ENCODE results near the gene AMMECR1L. TPM values are rescaled to one million over a fixed set of nuclear protein-coding genes. Genes with fewer than 3 reads are reported as not detected.

Gene AMMECR1L
- total RNA-seq, 1 experiment from 2014 or later: 31.1 TPM

- H3K27ac Mint-ChIP-seq (ENCODE audit: low read depth, unreplicated experiment): peak overlapping the region; percentile 84
- H3K4me1 Mint-ChIP-seq (ENCODE audit: insufficient read depth, unreplicated experiment): peaks cover 12% of the 10 kb centered on the region
- intact Hi-C loops (cut with micrococcal nuclease): no loop called here
- DNase-seq (ENCODE audit: unreplicated experiment): no peak
- no peak for TF ChIP-seq CTCF (IDR thresholded peaks at IDR 0.05; ENCODE audit: unreplicated experiment)
- ChIA-PET CTCF (interaction anchor here (0.6 to 1.1 kb wide), 2 partner anchors 10 to 15 kb away, joined by 3 to 4 read pairs; no protein-coding TSS in a partner anchor), POLR2A (interaction anchor here (0.7 kb wide), 1 partner anchor 225 kb away, joined by 4 read pairs; no protein-coding TSS in a partner anchor)
- H3K36me3 Mint-ChIP-seq (ENCODE audit: insufficient read depth, unreplicated experiment): peaks cover 68% of the 10 kb centered on the region
- no peaks in the 10 kb centered on the region for H3K9me3 Mint-ChIP-seq (ENCODE audit: unreplicated experiment)
- BruUV-seq (replicated peaks): no TSS peak
- H3K4me3 Mint-ChIP-seq (ENCODE audit: unreplicated experiment): no peak overlapping the region
- no peaks in the 10 kb centered on the region for H3K27me3 Mint-ChIP-seq (ENCODE audit: insufficient read depth, unreplicated experiment)
Measured at GRCh38 chr2:127874378-127875269, 11.1 kb downstream of the AMMECR1L start.

- no peaks in the 10 kb centered on the region for H3K9me3 Mint-ChIP-seq (ENCODE audit: unreplicated experiment)
- BruUV-seq (replicated peaks): no TSS peak
- H3K27me3 Mint-ChIP-seq (ENCODE audit: insufficient read depth, unreplicated experiment): no peaks in the 10 kb centered on the region
- no peak overlapping the region for H3K4me3 Mint-ChIP-seq (ENCODE audit: unreplicated experiment)
- peaks cover 12% of the 10 kb centered on the region for H3K4me1 Mint-ChIP-seq (ENCODE audit: insufficient read depth, unreplicated experiment)
- TF ChIP-seq CTCF (IDR thresholded peaks at IDR 0.05; ENCODE audit: unreplicated experiment): no peak
- DNase-seq (ENCODE audit: unreplicated experiment): no peak
- no peak overlapping the region for H3K27ac Mint-ChIP-seq (ENCODE audit: low read depth, unreplicated experiment)
- POLR2A ChIA-PET: no interaction called here
- peaks cover 68% of the 10 kb centered on the region for H3K36me3 Mint-ChIP-seq (ENCODE audit: insufficient read depth, unreplicated experiment)
- CTCF ChIA-PET: no interaction called here
- intact Hi-C loops (cut with micrococcal nuclease): no loop called here
Measured at GRCh38 chr2:127873707-127874303, 12.0 kb downstream of the AMMECR1L start.

- no TSS peak for BruUV-seq (replicated peaks)
- no peaks in the 10 kb centered on the region for H3K9me3 Mint-ChIP-seq (ENCODE audit: unreplicated experiment)
- CTCF ChIA-PET: interaction anchor here (0.6 kb wide), 1 partner anchor 12 kb away, joined by 5 read pairs; no protein-coding TSS in a partner anchor
- POLR2A ChIA-PET: interaction anchor here (0.5 kb wide), 1 partner anchor 61 kb away, joined by 3 read pairs; the partner anchor contains the start of gene WDR33
- H3K4me3 Mint-ChIP-seq (ENCODE audit: unreplicated experiment): no peak overlapping the region
- no peaks in the 10 kb centered on the region for H3K27me3 Mint-ChIP-seq (ENCODE audit: insufficient read depth, unreplicated experiment)
- no peak overlapping the region for H3K27ac Mint-ChIP-seq (ENCODE audit: low read depth, unreplicated experiment)
- peaks cover 74% of the 10 kb centered on the region for H3K36me3 Mint-ChIP-seq (ENCODE audit: insufficient read depth, unreplicated experiment)
- no peak for DNase-seq (ENCODE audit: unreplicated experiment)
- H3K4me1 Mint-ChIP-seq (ENCODE audit: insufficient read depth, unreplicated experiment): peaks cover 12% of the 10 kb centered on the region
- no peak for TF ChIP-seq CTCF (IDR thresholded peaks at IDR 0.05; ENCODE audit: unreplicated experiment)
- intact Hi-C loops (cut with micrococcal nuclease): no loop called here
Measured at GRCh38 chr2:127872354-127872753, 13.4 kb downstream of the AMMECR1L start.

DNA sequence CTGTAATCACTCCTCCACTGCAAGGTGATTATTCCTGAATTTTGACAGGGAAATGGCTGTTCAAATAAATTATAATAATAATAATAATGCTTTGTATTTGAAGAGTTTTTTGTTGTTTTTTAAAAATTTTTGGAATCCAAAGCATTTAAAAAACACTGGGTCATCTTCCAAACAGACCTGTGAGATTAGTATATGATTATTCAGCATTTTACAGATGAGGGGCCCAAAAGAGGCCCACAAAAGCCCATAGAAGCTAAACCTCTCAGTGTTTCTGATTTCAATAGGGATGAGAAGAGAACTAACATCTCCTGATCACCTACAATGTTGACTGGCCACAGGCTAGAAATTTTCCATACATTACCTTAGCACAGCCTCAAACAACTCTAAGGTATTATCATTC lies 19.8 kb downstream of the AMMECR1L start:
- no peak for DNase-seq (ENCODE audit: unreplicated experiment)
- BruUV-seq (replicated peaks): no TSS peak
- Mint-ChIP-seq H3K9me3 (ENCODE audit: unreplicated experiment) (no peaks in the 10 kb centered on the region), H3K27ac (ENCODE audit: low read depth, unreplicated experiment) (no peak overlapping the region), H3K27me3 (ENCODE audit: insufficient read depth, unreplicated experiment) (no peaks in the 10 kb centered on the region), H3K4me3 (ENCODE audit: unreplicated experiment) (no peak overlapping the region), H3K4me1 (ENCODE audit: insufficient read depth, unreplicated experiment) (no peaks in the 10 kb centered on the region), H3K36me3 (ENCODE audit: insufficient read depth, unreplicated experiment) (peaks cover 91% of the 10 kb centered on the region)
- no peak for TF ChIP-seq CTCF (IDR thresholded peaks at IDR 0.05; ENCODE audit: unreplicated experiment)
- intact Hi-C loops (cut with micrococcal nuclease): no loop called here
- ChIA-PET CTCF (interaction anchor here (0.6 to 0.7 kb wide), 2 partner anchors 8 to 157 kb away, joined by 3 to 4 read pairs; partner anchors contain the start of gene POLR2D), POLR2A (interaction anchor here (0.6 to 0.8 kb wide), 2 partner anchors 9 to 186 kb away, joined by 3 to 4 read pairs; no protein-coding TSS in a partner anchor)

All from MCF 10A (cell line).